OCI-LY1 (cell line): ENCODE results near the gene SPATA46.

Source experiments
- CTCF ChIP-seq: fragments of 200-600 bp; sonication (generic), shearing (Covaris generic); IDR thresholded peaks from 2 replicates; pipeline ENCODE4 v1.5.1; 2017; ENCODE audit warnings: mild to moderate bottlenecking, antibody characterized with exemption, low read length, moderate library complexity, mixed read lengths
- EZH2 ChIP-seq: fragments of 200-600 bp; sonication (generic), shearing (Covaris generic); IDR thresholded peaks from 2 replicates; pipeline ENCODE4 v1.8.0; 2017; ENCODE audit warnings: borderline replicate concordance, mixed run types, mild to moderate bottlenecking, antibody characterized with exemption, low read length, moderate library complexity, mixed read lengths

- TF ChIP-seq CTCF, result no peak
- TF ChIP-seq EZH2, result no peak
These were observed 12.8 kb downstream of the SPATA46 start for GRCh38 chr1:162363823-162364222.
